GM23338 (cell line): ENCODE measurements around the gene MAGI1. TPM values are rescaled to one million over a fixed set of nuclear protein-coding genes. Genes with fewer than 3 reads are reported as not detected.

Experiments
- ATAC-seq: fragments of 200-7000 bp; cut with Tn5 transposase; 3 replicates; pipeline ENCODE4 v1.9.1; 2020
- DNase-seq: peaks from one replicate; pipeline ENCODE4 v3.0.0-alpha.2; 2015; ENCODE audit warnings: low spot score
- H2AFZ ChIP-seq: fragments of 200-600 bp; sonication (generic); 2 replicates; pipeline ENCODE4 v1.8.0; 2016; ENCODE audit warnings: antibody characterized with exemption, mild to moderate bottlenecking, moderate library complexity
- H3F3A ChIP-seq: fragments of 200-600 bp; sonication (generic); replicated peaks from 2 replicates; pipeline ENCODE4 v1.8.0; 2017; ENCODE audit warnings: antibody characterized with exemption, mixed run types, low read depth
- H3K27ac ChIP-seq: fragments of 200-600 bp; sonication (generic); 2 replicates; pipeline ENCODE4 v1.6.1; 2016; ENCODE audit warnings: low read depth
- H3K27me3 ChIP-seq: fragments of 200-600 bp; sonication (generic); 2 replicates; pipeline ENCODE4 v1.8.0; 2016; ENCODE audit warnings: mild to moderate bottlenecking, mixed run types, moderate library complexity; ENCODE audit not compliant: insufficient read depth
- H3K36me3 ChIP-seq: fragments of 200-600 bp; sonication (generic); 2 replicates; pipeline ENCODE4 v1.8.0; 2016; ENCODE audit warnings: mild to moderate bottlenecking; ENCODE audit not compliant: insufficient read depth
- H3K4me1 ChIP-seq: fragments of 200-600 bp; sonication (generic); 2 replicates; pipeline ENCODE4 v1.8.0; 2016; ENCODE audit warnings: mild to moderate bottlenecking, moderate library complexity; ENCODE audit not compliant: insufficient read depth
- H3K4me2 ChIP-seq: fragments of 200-600 bp; sonication (generic); 2 replicates; pipeline ENCODE4 v1.7.1; 2017; ENCODE audit warnings: mixed run types
- H3K4me3 ChIP-seq: fragments of 200-600 bp; sonication (generic); 2 replicates; pipeline ENCODE4 v1.6.1; 2016; ENCODE audit warnings: mixed run types
- H3K79me2 ChIP-seq: fragments of 200-600 bp; sonication (generic); replicated peaks from 2 replicates; pipeline ENCODE4 v1.8.0; 2017; ENCODE audit warnings: mild to moderate bottlenecking; ENCODE audit not compliant: insufficient read depth
- H3K9me2 ChIP-seq: fragments of 200-600 bp; sonication (generic); 2 replicates; pipeline ENCODE4 v1.8.0; 2017; ENCODE audit not compliant: insufficient read depth
- H4K20me1 ChIP-seq: fragments of 200-600 bp; sonication (generic); replicated peaks from 2 replicates; pipeline ENCODE4 v1.8.0; 2017; ENCODE audit warnings: mild to moderate bottlenecking; ENCODE audit not compliant: insufficient read depth
- H3K27ac Mint-ChIP-seq: 2 replicates; pipeline ENCODE4 v1.8.0; 2020; ENCODE audit warnings: inconsistent platforms, mild to moderate bottlenecking, moderate library complexity, mixed read lengths
- H3K27me3 Mint-ChIP-seq: 3 replicates; pipeline ENCODE4 v1.8.0; 2022; ENCODE audit warnings: low read depth, mild to moderate bottlenecking, moderate library complexity, mixed read lengths, inconsistent platforms; ENCODE audit not compliant: insufficient read depth, poor library complexity
- H3K36me3 Mint-ChIP-seq: 3 replicates; pipeline ENCODE4 v1.8.0; 2021; ENCODE audit warnings: low read depth, mild to moderate bottlenecking, inconsistent platforms, moderate library complexity, mixed read lengths
- H3K4me1 Mint-ChIP-seq: 3 replicates; pipeline ENCODE4 v1.8.0; 2020; ENCODE audit warnings: mild to moderate bottlenecking, inconsistent platforms, mixed read lengths
- H3K4me3 Mint-ChIP-seq: 3 replicates; pipeline ENCODE4 v1.8.0; 2021; ENCODE audit warnings: moderate library complexity, mild to moderate bottlenecking, inconsistent platforms, mixed read lengths
- H3K9me3 Mint-ChIP-seq: 3 replicates; pipeline ENCODE4 v1.8.0; 2020; ENCODE audit warnings: moderate library complexity, mild to moderate bottlenecking, inconsistent platforms, mixed read lengths
- EZH2 ChIP-seq: fragments of 200-600 bp; sonication (generic); IDR thresholded peaks from one replicate; pipeline ENCODE4 v1.8.0; 2017; ENCODE audit warnings: antibody characterized with exemption, mild to moderate bottlenecking, low read depth; ENCODE audit not compliant: unreplicated experiment
- POLR2AphosphoS5 ChIP-seq: IDR thresholded peaks from 2 replicates; pipeline ENCODE4 v1.6.1; 2016; ENCODE audit warnings: antibody characterized with exemption, low read depth
- ZNF114 ChIP-seq: fragments of 250-450 bp; sonication (Bioruptor Pico); IDR thresholded peaks from 2 replicates; pipeline ENCODE4 v1.5.0; 2020; ENCODE audit warnings: mild to moderate bottlenecking, moderate library complexity
- ZNF331 ChIP-seq: fragments of 250-450 bp; sonication (Bioruptor Pico); IDR thresholded peaks from 2 replicates; pipeline ENCODE4 v1.5.0; 2020; ENCODE audit warnings: low read depth, mild to moderate bottlenecking, moderate library complexity
- polyA plus RNA-seq: library from polyadenylated mRNA; unstranded; fragments of >200 nt; fragmentation: Nextera tagmentation; extraction: Ambion mirVana; gene quantifications from 2 replicates; pipeline ENCODE4 v1.2.1, GENCODE V29; 2016
- total RNA-seq: library from RNA; depleted of rRNA; stranded (reverse); fragments of >200 nt; shearing (Covaris generic); gene quantifications from 2 replicates; pipeline ENCODE4 v1.2.3, GENCODE V29; 2014
- TF ChIP-seq, protein P1 (sequence below): IDR thresholded peaks from one replicate; pipeline ENCODE4 v1.6.1; 2018; ENCODE audit warnings: antibody characterized with exemption; ENCODE audit not compliant: unreplicated experiment
- TF ChIP-seq, protein P2 (sequence below): fragments of 250-450 bp; sonication (Bioruptor Pico); IDR thresholded peaks from 2 replicates; pipeline ENCODE4 v1.5.0; 2020; ENCODE audit warnings: mild to moderate bottlenecking, moderate library complexity
- TF ChIP-seq, protein P3 (sequence below): IDR thresholded peaks from 2 replicates; pipeline ENCODE4 v1.6.1; 2016; ENCODE audit warnings: antibody characterized with exemption

MAGI1 gene
- total and polyA plus RNA-seq, 2 experiments from 2014 or later: 27.4 to 71.2 TPM

DNA sequence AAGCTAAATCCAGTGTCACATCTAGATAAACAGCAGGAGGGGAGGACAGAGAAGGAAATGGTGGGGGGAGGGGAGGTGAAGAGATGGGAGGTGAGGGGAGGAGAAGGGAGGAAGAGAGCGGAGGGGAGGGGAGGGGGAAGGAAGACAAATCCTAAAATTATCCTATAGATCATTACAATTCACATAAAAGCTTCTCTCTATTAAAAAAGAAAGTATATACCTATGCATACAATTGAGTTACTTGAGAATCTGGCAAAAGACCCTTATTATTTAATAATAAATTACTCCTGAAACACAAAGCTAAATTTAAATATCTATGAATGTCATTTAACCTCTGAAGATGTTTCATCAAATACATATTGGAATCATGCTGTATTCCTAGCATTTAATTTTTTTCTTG is 303.9 kb downstream of the MAGI1 start (continued):
- TF ChIP-seq, protein P1, sequence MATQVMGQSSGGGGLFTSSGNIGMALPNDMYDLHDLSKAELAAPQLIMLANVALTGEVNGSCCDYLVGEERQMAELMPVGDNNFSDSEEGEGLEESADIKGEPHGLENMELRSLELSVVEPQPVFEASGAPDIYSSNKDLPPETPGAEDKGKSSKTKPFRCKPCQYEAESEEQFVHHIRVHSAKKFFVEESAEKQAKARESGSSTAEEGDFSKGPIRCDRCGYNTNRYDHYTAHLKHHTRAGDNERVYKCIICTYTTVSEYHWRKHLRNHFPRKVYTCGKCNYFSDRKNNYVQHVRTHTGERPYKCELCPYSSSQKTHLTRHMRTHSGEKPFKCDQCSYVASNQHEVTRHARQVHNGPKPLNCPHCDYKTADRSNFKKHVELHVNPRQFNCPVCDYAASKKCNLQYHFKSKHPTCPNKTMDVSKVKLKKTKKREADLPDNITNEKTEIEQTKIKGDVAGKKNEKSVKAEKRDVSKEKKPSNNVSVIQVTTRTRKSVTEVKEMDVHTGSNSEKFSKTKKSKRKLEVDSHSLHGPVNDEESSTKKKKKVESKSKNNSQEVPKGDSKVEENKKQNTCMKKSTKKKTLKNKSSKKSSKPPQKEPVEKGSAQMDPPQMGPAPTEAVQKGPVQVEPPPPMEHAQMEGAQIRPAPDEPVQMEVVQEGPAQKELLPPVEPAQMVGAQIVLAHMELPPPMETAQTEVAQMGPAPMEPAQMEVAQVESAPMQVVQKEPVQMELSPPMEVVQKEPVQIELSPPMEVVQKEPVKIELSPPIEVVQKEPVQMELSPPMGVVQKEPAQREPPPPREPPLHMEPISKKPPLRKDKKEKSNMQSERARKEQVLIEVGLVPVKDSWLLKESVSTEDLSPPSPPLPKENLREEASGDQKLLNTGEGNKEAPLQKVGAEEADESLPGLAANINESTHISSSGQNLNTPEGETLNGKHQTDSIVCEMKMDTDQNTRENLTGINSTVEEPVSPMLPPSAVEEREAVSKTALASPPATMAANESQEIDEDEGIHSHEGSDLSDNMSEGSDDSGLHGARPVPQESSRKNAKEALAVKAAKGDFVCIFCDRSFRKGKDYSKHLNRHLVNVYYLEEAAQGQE: no peak
- TF ChIP-seq ZNF114 (CRISPR knock-in tag) (no peak), POLR2AphosphoS5 (no peak), EZH2 (no peak), ZNF331 (CRISPR knock-in tag) (no peak)
- TF ChIP-seq, protein P2, sequence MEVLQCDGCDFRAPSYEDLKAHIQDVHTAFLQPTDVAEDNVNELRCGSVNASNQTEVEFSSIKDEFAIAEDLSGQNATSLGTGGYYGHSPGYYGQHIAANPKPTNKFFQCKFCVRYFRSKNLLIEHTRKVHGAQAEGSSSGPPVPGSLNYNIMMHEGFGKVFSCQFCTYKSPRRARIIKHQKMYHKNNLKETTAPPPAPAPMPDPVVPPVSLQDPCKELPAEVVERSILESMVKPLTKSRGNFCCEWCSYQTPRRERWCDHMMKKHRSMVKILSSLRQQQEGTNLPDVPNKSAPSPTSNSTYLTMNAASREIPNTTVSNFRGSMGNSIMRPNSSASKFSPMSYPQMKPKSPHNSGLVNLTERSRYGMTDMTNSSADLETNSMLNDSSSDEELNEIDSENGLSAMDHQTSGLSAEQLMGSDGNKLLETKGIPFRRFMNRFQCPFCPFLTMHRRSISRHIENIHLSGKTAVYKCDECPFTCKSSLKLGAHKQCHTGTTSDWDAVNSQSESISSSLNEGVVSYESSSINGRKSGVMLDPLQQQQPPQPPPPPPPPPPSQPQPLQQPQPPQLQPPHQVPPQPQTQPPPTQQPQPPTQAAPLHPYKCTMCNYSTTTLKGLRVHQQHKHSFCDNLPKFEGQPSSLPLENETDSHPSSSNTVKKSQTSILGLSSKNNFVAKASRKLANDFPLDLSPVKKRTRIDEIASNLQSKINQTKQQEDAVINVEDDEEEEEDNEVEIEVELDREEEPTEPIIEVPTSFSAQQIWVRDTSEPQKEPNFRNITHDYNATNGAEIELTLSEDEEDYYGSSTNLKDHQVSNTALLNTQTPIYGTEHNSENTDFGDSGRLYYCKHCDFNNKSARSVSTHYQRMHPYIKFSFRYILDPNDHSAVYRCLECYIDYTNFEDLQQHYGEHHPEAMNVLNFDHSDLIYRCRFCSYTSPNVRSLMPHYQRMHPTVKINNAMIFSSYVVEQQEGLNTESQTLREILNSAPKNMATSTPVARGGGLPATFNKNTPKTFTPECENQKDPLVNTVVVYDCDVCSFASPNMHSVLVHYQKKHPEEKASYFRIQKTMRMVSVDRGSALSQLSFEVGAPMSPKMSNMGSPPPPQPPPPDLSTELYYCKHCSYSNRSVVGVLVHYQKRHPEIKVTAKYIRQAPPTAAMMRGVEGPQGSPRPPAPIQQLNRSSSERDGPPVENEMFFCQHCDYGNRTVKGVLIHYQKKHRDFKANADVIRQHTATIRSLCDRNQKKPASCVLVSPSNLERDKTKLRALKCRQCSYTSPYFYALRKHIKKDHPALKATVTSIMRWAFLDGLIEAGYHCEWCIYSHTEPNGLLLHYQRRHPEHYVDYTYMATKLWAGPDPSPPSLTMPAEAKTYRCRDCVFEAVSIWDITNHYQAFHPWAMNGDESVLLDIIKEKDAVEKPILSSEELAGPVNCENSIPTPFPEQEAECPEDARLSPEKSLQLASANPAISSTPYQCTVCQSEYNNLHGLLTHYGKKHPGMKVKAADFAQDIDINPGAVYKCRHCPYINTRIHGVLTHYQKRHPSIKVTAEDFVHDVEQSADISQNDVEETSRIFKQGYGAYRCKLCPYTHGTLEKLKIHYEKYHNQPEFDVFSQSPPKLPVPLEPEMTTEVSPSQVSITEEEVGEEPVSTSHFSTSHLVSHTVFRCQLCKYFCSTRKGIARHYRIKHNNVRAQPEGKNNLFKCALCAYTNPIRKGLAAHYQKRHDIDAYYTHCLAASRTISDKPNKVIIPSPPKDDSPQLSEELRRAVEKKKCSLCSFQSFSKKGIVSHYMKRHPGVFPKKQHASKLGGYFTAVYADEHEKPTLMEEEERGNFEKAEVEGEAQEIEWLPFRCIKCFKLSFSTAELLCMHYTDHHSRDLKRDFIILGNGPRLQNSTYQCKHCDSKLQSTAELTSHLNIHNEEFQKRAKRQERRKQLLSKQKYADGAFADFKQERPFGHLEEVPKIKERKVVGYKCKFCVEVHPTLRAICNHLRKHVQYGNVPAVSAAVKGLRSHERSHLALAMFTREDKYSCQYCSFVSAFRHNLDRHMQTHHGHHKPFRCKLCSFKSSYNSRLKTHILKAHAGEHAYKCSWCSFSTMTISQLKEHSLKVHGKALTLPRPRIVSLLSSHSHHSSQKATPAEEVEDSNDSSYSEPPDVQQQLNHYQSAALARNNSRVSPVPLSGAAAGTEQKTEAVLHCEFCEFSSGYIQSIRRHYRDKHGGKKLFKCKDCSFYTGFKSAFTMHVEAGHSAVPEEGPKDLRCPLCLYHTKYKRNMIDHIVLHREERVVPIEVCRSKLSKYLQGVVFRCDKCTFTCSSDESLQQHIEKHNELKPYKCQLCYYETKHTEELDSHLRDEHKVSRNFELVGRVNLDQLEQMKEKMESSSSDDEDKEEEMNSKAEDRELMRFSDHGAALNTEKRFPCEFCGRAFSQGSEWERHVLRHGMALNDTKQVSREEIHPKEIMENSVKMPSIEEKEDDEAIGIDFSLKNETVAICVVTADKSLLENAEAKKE (CRISPR knock-in tag): no peak

DNA sequence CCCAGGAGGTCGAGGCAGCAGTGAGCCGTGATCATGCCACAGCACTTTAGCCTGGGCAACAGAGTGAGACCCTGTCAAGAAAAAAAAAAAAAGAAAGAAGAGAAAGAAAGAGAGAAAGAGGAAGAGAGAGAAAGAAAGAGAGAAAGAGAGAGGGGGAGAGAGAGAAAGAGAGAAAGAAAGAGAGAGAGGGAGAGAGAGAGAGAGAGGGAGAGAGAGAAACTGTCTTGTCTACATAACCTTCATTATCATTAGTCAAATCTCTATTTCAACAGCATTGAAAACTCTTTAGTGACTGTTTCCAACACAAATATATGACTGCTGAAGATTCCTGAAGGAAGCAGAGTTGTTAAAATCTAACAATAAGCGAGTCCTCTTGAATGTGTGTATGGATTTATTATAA is 304.3 kb downstream of the MAGI1 start:
- ATAC-seq: no peak
- H4K20me1 ChIP-seq: no peaks in the 10 kb centered on the region; the same call in 1 of the 2 replicates
- TF ChIP-seq, protein P3, sequence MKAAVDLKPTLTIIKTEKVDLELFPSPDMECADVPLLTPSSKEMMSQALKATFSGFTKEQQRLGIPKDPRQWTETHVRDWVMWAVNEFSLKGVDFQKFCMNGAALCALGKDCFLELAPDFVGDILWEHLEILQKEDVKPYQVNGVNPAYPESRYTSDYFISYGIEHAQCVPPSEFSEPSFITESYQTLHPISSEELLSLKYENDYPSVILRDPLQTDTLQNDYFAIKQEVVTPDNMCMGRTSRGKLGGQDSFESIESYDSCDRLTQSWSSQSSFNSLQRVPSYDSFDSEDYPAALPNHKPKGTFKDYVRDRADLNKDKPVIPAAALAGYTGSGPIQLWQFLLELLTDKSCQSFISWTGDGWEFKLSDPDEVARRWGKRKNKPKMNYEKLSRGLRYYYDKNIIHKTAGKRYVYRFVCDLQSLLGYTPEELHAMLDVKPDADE: no peak

More for the DNA sequence above, 304.3 kb downstream of the MAGI1 start:
- Mint-ChIP-seq H3K4me3 (no peak overlapping the region), H3K9me3 (no peaks in the 10 kb centered on the region), H3K4me1 (peaks cover 52% of the 10 kb centered on the region), H3K36me3 (no peaks in the 10 kb centered on the region), H3K27me3 (peaks cover 2% of the 10 kb centered on the region), H3K27ac (no peak overlapping the region)
- H3K36me3 ChIP-seq: no peaks in the 10 kb centered on the region
- H3K27me3 ChIP-seq: no peaks in the 10 kb centered on the region
- no peak overlapping the region for H2AFZ ChIP-seq
- H3F3A ChIP-seq: no peaks in the 10 kb centered on the region
- no peak overlapping the region for H3K27ac ChIP-seq
- peaks cover 17% of the 10 kb centered on the region for H3K4me1 ChIP-seq
- no peak for DNase-seq
- peaks cover 24% of the 10 kb centered on the region for H3K79me2 ChIP-seq
- H3K4me2 ChIP-seq: no peak overlapping the region
- no peak overlapping the region for H3K4me3 ChIP-seq
- no peaks in the 10 kb centered on the region for H3K9me2 ChIP-seq
